8988T (cell line): ENCODE measurements around the gene STK32A.

Source experiments
- DNase-seq: peaks from one replicate; pipeline ENCODE4 v3.0.0; 2011

STK32A gene

DNA sequence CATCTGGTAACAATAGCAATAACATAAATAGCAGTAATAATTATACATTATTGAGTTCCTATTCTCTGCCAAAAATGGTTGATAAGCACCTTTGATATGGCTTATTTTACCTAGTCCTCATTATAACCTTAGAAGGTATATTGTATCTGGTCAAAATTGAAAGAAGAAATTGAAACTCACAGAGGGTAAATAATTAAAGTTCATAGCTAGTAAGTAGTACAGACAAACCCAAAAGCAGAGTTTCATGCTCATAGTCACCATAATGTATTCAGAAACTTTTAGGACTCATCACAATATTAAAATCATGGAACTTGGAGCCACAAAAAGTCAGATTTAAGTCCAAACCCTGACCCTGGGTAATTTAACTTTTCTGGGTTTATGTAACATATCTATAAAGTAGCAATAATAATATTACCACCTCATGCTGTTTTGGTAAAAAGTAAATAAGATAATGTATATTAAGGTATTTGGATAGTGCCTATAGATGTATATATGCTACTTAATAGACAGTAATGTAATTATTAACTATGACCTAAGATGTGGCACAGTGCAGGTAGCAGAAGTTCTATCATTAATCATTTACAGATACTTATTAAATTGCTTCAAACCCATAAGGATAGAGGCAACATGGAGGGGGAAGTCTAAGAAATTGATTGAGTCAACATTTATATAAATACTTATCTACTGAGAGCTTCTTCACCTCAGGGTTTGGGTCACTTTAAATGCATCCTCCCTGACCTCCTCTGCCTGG, 32.4 kb downstream of the STK32A start:
- no peak for DNase-seq

DNA sequence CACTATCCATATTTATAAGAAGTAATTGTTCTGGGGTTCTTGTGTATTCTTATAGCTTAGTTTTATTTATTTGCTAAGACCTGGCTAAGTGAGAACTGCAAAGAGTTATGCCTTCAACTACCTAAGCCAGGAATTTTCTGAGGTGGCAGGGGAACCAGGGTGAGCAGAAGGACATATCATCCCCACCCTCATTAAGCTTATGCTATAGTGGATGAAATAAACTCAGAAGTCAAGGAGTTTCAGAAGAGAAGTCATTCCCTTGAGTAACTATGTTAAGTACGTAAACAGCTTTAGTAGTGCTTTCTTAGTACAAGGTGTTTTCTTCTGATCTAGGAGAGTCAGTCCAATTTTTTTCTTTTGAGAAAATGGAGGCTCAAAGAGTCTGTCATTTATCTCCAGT, 41.7 kb downstream of the STK32A start:
- no peak for DNase-seq

DNA sequence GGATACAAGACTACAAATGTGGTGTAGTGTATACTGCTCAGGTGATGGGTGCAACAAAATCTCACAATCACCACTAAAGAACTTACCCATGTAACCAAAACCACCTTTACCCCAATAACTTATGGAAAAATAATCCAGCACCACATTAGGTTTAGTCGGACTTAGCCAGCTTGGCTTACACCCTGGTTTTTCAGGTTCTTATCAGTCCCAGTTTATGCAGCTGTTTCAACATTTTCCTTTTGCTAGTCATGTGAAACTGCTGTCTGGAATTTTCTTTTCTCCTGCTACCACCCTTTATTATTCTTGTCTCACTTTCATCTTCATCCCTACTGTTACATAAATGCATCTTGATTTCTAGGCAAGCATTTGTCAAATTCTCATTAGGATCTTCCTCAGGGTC, 51.5 kb downstream of the STK32A start:
- DNase-seq = no peak

DNA sequence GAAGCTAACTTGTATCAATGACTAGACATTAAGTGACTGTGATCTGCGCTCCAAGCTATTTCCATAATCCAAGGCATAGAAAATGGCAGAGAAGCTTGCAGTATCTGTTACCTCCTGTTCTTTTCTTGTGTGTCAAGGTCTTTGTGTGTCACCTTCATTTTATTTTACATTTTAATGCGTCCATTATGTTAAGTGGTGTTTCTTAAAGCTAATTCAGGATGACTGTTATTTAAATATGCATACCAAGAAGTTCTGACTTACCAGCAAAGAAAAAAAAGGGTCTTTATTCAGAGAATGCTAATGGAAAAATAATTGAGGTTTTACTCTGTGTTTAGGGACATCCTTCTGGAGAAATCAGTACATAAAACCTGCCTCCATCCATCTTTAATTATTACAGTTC, 52.3 kb downstream of the STK32A start:
- DNase-seq = no peak

DNA sequence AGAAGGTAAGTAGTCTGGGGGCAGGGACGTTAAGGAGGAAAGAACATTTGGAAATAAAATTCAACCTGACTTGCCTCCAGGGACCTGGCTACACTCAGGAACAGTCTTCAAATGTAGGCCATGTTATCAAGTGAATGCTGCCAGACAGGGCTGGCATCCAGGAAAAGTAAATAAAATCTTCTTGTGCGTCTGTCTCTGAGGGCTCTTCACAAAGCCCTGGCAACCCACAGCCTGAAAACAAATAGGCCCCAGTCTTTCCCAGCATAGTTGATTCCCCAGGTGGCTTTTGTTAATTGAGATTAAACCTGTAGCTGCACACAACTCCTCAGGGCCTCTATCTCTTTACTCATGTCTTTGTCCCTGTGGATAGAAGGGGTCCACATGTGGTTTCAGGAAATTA, 55.4 kb downstream of the STK32A start:
- no peak for DNase-seq

DNA sequence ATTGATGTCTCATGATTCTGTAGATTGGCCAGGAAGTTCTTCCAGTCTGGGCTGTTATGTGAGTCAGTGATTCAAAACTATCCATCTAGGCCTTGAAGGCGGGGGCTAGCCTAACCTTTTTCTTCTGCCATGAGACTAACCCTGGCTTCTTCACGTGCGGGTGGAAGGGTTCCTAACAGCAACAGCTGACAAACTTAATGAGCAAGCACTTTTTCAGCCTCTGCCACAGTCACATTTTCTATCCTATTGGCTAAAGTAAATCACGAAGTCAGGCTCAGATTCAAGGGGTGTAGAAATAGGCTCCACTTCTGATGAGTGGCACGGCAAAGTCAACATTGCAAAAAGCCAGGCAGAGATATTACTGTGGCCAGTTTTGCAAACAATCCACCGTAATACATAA, 68.4 kb downstream of the STK32A start:
- no peak for DNase-seq

DNA sequence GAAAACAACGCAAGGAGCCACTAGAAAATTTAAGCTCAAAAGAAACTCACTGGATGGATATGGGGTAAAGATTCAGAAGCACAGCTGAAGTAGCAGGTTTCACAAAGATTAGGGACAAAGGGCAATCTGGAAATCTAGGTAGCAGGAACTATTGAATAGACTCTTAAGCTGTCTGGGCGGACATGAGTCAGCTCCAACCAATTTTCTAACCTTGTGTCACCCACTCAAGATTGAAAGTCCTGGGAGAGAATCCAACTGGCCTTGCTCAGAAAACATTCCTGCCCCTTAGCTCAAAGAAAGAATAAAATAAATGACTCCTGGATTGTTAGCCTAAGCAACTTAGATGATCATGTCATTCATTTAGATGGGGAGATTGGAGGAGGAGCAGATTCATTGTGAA, 69.2 kb downstream of the STK32A start:
- DNase-seq = no peak

DNA sequence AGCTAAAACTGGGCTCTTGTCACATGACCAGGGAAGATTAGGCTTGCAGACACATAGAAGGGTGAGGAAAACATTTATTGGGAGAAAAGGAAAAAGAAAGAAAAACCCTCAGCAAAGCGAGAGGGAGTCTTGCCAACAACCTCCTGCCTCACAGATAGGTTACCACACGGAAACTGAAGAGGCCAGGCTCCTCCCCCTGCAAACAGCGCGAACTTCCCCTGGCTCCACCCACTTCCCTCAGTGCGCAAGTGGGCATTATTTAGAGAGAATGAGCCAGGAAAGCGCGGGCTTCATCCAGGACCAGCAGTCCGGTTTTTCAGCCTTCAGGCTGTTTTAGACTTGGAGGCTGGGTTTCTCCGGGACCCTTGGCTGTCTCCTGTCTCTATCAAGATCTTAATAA, 70.3 kb downstream of the STK32A start:
- no peak for DNase-seq

DNA sequence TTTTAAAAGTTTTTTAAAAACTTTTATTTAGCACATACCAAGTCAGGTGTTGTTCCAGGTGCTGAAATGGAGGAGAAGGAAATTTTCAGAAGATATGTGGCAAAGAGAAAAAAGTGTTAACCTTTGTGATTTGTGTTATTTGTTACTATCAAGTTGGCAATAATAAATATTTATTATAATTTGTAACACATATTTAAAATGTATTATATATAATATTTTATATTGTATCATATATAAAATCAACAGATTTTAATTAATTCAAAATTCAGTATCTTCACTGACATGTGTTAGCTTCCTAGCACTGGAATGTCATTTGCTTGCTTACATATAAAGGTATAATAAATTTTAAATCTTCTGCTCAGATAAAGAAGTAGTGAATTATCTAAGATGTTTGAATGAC, 71.5 kb downstream of the STK32A start:
- no peak for DNase-seq

DNA sequence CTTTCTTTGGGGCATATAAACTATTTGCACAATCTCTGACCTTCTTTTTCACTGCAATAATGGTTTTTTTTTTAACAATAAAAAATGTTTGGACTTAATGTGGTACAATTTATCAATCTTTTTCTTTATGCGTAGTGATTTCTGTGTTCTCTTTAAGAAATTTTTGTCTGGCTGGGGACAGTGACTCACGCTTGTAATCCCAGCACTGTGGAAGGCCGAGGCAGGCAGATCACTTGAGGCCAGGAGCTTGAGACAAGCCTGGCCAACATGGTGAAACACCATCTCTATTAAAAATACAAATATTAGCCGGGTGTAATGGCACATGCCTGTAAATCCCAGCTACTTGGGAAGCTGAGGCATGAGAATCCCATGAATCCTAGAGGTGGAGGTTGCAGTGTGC, 72.3 kb downstream of the STK32A start:
- no peak for DNase-seq

DNA sequence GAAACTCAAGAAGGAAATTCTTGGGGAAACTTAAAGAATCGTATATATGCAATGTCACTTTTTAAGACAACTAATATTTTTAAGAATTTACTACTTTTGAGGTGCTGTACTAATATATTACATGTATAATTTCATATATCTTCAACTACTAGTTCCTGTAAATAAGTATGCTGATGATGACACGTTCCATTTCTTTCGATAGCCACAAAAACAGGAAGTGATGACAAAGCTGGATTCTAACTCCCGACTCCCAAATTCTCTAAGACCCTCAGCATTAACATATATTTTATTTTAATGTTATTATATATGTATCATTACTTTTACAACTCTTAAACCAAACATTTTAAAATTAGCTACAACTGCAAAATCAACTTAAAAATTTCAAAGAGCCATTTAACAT, 74.8 kb downstream of the STK32A start:
- no peak for DNase-seq

DNA sequence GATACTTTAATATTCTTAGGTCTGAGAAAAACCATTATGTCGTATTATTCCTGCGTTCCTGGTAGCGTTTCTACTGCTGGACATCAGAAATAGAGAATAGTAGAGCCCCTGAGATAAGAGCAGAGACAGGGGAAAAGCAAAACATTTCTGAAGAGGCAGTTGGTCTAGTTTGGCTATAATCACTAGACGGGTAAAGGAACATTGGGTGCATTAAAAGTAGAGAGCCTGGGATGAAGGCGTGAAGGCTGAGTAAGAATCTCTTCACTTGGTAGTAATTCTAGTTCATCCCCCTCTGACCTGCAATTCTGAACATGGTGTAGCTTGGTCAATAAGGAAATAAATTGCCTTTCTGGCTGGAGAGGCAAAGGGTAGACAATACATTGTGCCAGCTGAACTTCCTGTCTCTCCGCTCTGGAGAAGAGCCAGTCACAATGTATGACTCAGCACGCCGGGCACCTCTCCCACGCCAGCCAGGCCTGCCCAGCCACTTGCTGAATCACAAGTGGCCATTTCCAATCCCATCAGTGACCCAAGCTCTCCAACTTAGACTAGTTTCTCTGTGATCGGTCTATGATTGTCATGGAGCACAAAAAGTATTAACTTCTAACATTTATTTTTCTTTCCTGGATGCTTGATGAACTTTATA, 75.4 kb downstream of the STK32A start:
- peak; percentile 20 for DNase-seq

DNA sequence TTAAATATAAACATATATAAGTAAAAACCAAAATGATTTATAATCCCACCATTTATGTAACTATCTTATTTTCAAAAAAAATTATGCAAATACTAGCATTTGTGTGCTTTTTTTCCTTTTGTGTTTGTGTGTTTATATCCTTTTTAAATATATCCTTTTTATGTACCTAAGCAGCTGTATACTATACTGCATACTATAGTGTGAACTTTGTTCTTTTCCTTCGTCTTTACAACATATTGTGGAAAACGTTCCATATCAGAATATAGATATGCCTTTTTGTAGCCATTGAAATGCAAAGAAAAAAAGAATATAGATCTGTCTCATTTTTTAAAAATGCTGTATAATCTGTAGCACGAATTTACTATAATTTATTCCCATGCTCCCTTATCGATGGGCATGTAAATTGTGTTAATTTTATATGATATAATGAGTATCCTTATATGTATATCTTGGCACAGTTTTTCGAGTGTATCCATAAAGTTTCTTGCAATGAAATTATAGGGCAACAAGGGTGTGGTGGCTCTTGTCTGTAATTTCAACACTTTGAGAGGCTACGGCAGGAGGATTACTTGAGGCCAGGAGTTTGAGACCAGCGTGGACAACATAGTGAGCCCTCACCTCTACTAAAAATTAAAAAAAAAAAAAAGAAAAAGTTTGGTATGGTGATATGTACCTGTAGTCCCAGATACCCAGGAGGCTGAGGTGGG, 83.3 kb downstream of the STK32A start:
- no peak for DNase-seq

DNA sequence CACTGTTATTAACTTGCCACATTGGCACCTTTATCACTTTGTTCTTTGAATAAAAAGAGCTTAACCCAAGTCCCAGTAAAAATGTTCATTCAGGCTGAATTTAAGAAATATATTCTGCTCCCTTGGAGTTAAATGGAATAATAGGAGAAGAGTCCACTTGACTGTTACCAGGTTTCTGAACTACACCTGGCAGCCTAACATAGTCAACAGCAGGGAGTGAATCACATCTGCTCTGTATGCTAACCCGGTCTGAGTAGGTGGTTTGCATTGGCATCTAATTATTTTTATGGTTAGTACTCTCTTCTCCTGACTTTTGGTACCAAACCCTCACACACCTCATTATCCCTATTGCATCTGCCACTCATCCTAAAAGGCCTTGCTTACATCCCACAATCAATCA, 86.7 kb downstream of the STK32A start:
- DNase-seq = no peak

DNA sequence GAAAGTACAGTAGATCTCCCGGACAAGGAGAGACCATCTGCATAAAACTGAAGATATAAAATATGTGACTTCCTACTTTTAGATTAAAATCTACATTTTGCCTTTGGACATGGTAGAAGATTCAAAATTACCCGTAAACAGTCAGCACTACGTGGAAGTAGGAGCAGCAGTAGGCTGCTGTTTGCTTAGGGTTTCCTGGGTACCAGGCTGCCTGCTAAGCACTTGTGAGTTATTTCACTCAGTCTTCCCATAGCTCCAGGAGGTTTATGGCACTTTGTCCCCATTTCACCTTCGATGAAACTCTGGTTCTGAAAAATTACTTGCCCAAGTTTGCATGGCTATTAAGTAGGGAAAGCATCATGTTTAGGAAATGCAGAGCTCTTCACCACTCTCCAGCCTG, 92.6 kb downstream of the STK32A start:
- no peak for DNase-seq

DNA sequence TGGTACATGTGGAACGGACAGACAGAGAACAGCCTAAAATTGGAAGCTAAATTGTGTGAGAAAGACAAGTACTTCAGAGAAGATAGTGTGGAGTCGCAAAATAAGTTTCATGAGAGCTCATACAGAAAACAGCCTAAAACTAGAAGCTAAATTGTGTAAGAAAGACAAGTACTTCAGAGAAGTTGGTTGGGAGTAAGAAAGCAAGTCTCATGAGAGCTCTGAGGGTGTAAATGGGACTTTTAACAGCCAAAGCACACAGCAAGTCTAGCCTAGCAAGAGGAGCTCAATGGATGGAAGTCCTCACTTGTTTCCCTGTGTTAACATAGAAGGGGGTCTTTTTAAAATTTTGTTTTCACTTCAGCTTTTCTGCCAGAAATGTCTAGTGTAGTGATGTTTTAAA, 93.1 kb downstream of the STK32A start:
- no peak for DNase-seq

DNA sequence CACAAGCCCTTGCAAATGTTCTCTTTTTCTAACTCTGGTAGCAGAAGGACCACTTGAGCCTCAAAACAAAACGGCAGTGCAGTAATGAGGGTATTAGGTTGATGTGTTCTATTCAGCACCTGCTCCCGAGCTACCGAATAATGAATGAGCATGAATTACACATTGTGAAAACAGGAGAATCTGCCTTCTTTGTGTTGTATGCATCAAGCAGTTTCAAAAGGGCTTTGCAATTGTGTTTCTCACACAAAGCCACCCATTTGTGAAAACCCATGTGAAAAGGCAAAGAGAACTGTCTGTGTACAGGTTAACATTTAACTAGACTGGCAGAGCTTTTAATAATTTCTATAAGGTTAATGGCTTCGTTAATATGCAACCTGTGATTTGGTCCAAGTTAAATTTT, 97.8 kb downstream of the STK32A start:
- no peak for DNase-seq

DNA sequence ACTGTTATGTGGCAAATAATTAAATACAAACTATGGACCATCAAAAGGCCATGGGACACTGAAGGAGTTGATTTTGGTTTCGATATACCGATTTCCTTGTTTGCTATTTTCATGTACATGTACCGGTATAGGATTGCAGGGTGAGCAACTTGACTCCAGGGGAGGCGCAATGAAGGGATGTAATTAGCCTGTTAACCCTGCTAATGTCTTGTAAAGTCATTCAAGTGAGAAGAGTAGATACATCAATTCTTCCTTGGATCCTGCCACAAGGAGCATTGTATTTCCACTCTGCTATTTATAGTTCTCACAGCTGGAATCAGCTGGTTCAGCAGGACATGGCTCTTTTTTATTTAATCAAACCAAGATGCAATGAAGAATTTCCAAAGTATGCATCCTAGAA, 102.0 kb downstream of the STK32A start:
- DNase-seq = no peak

DNA sequence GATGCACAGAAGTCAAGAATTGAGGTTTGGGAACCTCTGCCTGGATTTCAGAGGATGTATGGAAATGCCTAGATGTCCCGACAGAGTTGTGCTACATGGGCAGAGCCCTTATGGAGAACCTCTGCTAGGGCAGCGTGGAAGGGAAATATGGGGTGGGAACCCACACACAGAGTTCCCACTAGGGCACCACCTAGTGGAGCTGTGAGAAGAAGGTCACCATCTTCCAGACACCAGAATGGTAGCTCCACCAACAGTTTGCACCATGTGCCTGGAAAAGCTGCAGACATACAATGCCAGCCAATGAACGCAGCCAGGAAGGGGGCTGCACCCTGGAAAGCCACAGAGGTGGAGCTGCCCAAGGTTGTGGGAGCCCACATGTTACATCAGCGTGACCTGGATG, 104.5 kb downstream of the STK32A start:
- no peak for DNase-seq

DNA sequence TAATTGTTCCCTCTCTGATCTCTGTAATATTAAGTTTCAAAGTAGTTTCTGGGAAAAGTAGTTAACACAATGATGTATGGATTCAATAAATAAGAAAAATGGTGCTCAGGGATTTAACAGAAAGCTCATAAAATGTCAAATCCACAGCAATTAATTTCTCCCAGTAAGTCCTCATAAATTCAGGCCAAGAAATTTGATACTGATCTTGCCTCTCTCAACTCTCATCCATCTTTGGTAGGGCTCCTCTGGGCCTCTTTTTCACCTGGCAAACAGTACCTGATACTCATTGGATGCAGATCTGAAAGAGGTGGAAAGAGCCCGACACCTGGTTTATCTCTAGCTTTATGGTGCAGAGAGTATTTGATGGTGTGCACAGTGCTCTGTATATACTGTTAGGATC, 106.1 kb downstream of the STK32A start:
- no peak for DNase-seq

DNA sequence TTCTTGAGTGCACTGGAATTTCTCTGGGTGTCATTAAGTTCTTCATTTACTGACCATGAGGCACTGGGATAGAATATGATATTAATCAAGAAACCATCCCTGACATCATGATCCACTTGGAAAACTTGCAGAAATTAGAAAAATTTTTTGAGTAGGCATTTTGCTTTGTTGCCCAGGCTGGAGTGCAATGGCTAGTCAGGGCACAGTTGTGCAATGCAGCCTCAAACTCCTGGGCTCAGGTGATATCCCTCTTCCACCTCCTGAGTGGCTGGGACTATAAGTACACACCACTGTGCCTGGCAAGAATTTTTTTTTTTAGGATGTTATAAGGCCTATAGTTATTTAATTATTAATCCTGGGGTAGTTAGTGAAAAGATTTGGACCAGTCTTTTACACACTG, 106.5 kb downstream of the STK32A start:
- DNase-seq = no peak

DNA sequence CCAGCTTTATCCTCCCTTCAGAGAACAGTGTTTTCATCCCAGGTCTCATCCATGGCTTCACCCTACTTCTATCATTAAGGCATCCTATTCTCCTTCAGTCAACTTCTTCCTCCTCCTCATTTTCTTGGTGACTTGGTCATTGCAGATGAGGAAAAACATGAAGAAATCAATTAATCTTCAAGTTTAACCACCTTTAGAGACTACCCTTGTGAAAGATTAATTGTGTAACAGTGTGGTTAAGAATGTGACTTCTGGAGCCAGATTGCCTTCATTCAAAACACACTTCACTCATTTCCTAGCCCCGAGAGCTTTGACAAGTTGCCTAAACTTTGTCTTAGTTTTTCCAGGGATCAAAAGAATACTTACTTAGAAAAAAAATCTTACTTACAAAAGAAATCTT, 110.0 kb downstream of the STK32A start:
- no peak for DNase-seq

DNA sequence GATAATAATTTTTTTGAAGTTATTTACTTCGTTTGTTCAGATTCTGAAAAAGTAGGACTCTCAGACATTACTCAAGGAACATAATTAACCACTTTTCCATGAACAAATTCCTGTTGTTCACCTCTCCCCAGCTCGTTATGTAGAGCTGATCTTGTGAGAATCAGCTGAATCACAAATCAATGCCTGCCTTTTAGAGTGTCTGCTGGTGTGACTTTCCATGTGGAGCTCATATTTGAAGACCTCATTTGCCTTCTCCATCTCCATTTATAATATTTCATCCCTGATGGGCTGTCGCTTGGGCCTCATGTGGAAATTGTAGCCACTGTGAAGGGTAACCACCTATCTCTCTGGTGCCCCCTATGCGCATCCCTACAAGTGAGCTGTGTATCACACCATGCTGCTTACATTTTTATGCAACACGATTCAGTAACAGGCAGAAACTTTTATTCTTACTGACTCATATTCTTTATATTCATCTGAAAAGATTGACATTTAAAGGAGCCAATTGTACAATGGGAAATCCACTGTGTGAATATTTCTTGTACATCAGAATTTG, 111.3 kb downstream of the STK32A start:
- DNase-seq = no peak

DNA sequence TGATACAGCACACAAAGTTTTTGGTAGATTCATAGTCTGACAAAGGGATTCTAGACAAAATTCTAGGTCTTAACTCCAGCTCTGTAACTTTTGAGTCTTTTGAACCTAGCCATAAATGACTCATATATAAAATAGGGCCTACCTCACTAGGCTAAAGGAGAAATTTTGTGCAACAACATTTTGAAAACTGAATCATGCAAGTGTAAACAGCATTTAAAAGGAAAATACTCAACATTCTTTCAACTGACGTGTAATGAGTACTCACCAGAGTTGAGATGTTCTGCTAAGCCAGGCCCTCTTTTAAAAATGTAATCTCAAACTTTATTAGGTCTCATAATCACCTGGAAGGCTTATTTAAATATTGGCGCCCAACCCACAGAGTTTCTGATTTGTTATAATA, 113.2 kb downstream of the STK32A start:
- DNase-seq = no peak
